NT2/D1 (cell line): ENCODE measurements around the gene TOLLIP.

Experiments
- SUZ12 ChIP-seq: IDR thresholded peaks from 2 replicates; pipeline ENCODE4 v1.6.1; 2011; ENCODE audit not compliant: insufficient read length, insufficient read depth; ENCODE audit errors: extremely low read depth
- YY1 ChIP-seq: IDR thresholded peaks from 2 replicates; pipeline ENCODE4 v1.6.1; 2011; ENCODE audit not compliant: insufficient read length, insufficient read depth

- no peak for TF ChIP-seq YY1
- TF ChIP-seq SUZ12 = no peak
Observed at GRCh38 chr11:1235901-1236315, 73.5 kb downstream of the TOLLIP start.
